Cardiac muscle cell (in vitro differentiated cells and primary cell): Measurements from ENCODE around the gene ADAM8. TPM values are rescaled to one million over a fixed set of nuclear protein-coding genes. Genes with fewer than 3 reads are reported as not detected.
A peak's percentile ranks its signal among the peaks of the same experiment; 100 is the strongest.

ENCODE experiments used
- DNase-seq, 2 donors: peaks; one replicate each; pipeline versions ENCODE4 v3.0.0 to v3.0.0-alpha.2; 2010 to 2017; ENCODE audit warnings: low read depth in 1 of 2, low spot score in 1 of 2
- H3K27ac ChIP-seq: fragments of 200-600 bp; sonication (generic); 2 replicates; pipeline ENCODE4 v1.5.1; 2016
- H3K27me3 ChIP-seq: fragments of 200-600 bp; sonication (generic); 2 replicates; pipeline ENCODE4 v1.6.0; 2016; ENCODE audit warnings: control low read depth
- H3K36me3 ChIP-seq: fragments of 200-600 bp; sonication (generic); 2 replicates; pipeline ENCODE4 v1.5.1; 2016; ENCODE audit warnings: control low read depth
- H3K4me1 ChIP-seq: fragments of 200-600 bp; sonication (generic); 2 replicates; pipeline ENCODE4 v1.8.1; 2017; ENCODE audit warnings: low read depth, mild to moderate bottlenecking, mixed run types
- H3K4me3 ChIP-seq: fragments of 200-600 bp; sonication (generic); 2 replicates; pipeline ENCODE4 v1.5.1; 2016; ENCODE audit warnings: mild to moderate bottlenecking
- H3K9me3 ChIP-seq: fragments of 200-600 bp; sonication (generic); 2 replicates; pipeline ENCODE4 v1.5.1; 2017; ENCODE audit warnings: low read depth, mild to moderate bottlenecking, control low read depth
- CTCF ChIP-seq: IDR thresholded peaks from 2 replicates; pipeline ENCODE4 v1.5.1; 2012; ENCODE audit warnings: low read depth, mild to moderate bottlenecking, low read length
- polyA plus RNA-seq: library from polyadenylated mRNA; unstranded; fragments of >200 nt; fragmentation: Nextera tagmentation; extraction: Ambion mirVana; gene quantifications from 2 replicates; pipeline ENCODE4 v1.2.1, GENCODE V29; 2016
- total RNA-seq: library from RNA; depleted of rRNA; stranded (reverse); fragments of >200 nt; gene quantifications from 2 replicates; pipeline ENCODE4 v1.2.3, GENCODE V29; 2016

Gene ADAM8
- total and polyA plus RNA-seq, 2 experiments from 2014 or later: 2.3 to 6.9 TPM

DNA sequence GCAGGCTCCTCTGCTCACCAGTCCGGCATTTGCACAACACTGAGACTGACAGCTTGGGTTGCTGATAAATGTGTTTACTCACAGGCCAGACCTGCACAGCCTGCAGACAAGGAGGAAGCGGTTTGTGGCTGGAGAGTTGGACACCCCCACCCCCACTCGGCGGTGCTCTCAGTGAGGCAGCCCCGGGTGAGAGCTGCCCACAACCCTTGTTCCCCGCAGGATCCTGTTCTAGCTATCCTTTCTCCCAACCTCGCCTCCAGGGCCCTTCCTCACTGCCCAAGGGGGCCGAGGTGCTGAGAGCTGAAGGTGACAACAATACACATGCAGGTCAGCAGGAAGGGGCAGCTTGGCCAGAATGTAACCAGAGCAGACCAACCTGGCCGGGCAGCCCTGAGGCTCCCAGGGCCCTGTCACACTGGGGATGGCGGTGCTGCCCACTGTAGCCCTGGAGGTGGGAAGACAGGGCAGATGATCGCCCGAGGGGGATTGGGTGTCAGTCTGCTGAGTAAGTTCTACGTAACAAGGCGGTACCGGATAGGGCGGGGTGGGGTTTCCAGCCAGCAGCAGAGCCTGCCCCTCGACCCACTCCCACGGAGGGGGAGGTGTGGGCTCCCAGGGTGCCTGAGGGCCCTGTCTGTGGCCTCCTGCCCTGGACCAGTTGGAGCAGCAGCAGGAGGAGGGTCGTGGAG, 2.1 kb upstream of the ADAM8 start:
- Histone ChIP-seq H3K9me3 (no peaks in the 10 kb centered on the region), H3K27me3 (peaks cover 9% of the 10 kb centered on the region), H3K27ac (peak overlapping the region; percentile 48), H3K36me3 (peaks cover 12% of the 10 kb centered on the region), H3K4me3 (no peak overlapping the region), H3K4me1 (peaks cover 35% of the 10 kb centered on the region)
- no peak for TF ChIP-seq CTCF
- peak; percentile 45 to 70 for DNase-seq

GRCh38 chr10:133277993-133278576, 1.4 kb upstream of the ADAM8 start:
- DNase-seq: no peak
- TF ChIP-seq CTCF: no peak
- H3K36me3 ChIP-seq: peaks cover 9% of the 10 kb centered on the region
- H3K9me3 ChIP-seq: no peaks in the 10 kb centered on the region
- H3K27ac ChIP-seq: peak overlapping the region; percentile 48
- H3K27me3 ChIP-seq: peaks cover 9% of the 10 kb centered on the region
- no peak overlapping the region for H3K4me3 ChIP-seq
- H3K4me1 ChIP-seq: peaks cover 35% of the 10 kb centered on the region

DNA sequence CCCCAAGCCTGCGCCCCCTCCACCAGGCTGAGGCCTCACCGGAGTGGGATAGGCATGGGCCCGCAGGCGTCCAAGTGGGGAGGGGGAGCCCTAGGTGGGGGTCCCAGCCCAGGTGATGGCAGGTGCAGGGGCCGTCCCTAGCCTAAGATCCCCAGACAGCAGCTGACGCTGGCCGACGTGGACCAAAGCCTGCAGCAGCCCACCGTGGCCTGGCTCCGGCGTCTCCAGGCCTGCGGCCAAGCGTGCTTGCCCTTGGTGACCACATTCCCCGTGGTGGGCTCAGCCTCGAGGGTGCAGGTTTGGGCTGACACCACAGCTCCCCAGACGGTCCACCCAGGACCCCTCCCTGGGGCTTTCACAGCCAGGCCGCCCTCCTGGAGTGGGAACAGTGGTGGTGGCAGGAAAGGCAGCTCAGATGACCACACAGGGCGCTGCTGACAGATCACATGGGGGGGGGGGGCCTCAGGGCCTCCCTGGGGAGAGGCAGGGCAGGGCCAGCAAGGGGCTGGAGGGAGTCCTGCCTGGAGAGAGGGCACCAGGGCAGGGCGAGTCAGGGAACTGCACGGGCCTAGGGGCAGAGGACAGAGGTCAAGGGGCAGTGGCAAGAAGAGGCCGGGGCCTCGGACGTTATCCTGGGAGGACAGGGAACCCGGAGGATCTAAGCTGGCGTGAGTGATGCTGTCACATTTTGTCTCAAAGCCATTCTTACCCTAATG, 767 bp upstream of the ADAM8 start:
- no peak for TF ChIP-seq CTCF
- Histone ChIP-seq H3K27me3 (peaks cover 9% of the 10 kb centered on the region), H3K27ac (peak overlapping the region; percentile 48), H3K4me1 (peaks cover 35% of the 10 kb centered on the region), H3K9me3 (no peaks in the 10 kb centered on the region), H3K36me3 (peaks cover 3% of the 10 kb centered on the region), H3K4me3 (no peak overlapping the region)
- DNase-seq: no peak

DNA sequence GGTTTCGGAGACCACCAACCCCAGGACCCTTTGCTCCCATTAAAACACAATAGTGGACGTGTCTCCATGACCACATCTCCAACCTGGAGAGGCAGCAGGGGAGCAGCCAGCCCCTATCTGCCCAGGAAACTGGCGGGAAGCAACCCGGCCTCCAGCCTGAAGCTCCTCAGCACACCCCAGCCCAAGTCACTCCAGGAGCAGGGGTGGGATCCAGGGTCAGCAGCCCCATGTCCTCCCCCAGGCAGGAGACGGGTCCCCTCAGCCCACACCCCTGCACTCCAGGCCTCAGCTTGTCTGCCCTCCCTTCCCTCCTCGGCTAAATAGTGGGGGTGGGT, 601 bp downstream of the ADAM8 start:
- Histone ChIP-seq H3K27me3 (peaks cover 9% of the 10 kb centered on the region), H3K36me3 (no peaks in the 10 kb centered on the region), H3K27ac (no peak overlapping the region), H3K4me3 (no peak overlapping the region), H3K9me3 (no peaks in the 10 kb centered on the region), H3K4me1 (peaks cover 35% of the 10 kb centered on the region)
- no peak for TF ChIP-seq CTCF
- DNase-seq: no peak

- H3K4me3 ChIP-seq: no peak overlapping the region
- TF ChIP-seq CTCF: no peak
- peaks cover 35% of the 10 kb centered on the region for H3K4me1 ChIP-seq
- H3K9me3 ChIP-seq: no peaks in the 10 kb centered on the region
- H3K36me3 ChIP-seq: no peaks in the 10 kb centered on the region
- H3K27ac ChIP-seq: no peak overlapping the region
- DNase-seq: no peak
- H3K27me3 ChIP-seq: peaks cover 9% of the 10 kb centered on the region
These were observed 980 bp downstream of the ADAM8 start for GRCh38 chr10:133275684-133276092.
